ENCODE results near the gene LAMTOR2.

Gene LAMTOR2

DNA sequence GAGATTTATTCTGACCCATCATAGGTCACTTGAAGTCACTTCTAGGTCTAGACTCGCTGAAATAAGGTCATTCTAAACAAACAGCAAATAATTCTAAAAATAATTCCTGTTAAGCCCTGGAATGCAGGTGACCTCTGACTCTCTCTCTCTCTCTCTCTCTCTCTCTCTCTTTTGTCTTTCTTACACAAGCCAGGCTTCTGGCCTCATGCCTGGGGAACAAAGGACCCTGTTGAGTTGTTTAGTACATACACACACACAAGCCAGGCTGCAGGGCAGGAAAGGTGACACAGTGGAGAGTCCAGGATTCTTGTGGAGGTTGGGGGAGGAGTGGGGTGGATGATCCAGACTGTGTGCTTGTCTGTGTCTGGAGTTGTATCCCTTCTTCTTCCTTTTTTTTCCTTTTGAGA is 31.7 kb downstream of the LAMTOR2 start:
- H3K9ac ChIP-seq (ENCODE audit: low read length), result no peak overlapping the region
- H3K27ac ChIP-seq (ENCODE audit: low read length), result no peak overlapping the region
- peaks cover 16% of the 10 kb centered on the region for H3K4me1 ChIP-seq (ENCODE audit: low read length)
- H4K20me1 ChIP-seq (ENCODE audit: insufficient read depth, low read length), result no peaks in the 10 kb centered on the region
- H3K36me3 ChIP-seq (replicated peaks; ENCODE audit: insufficient read depth, low read length), result no peaks in the 10 kb centered on the region
- no peaks in the 10 kb centered on the region for H3K9me3 ChIP-seq (replicated peaks; ENCODE audit: insufficient read depth, low read length)
- no peak for DNase-seq
- no peak overlapping the region for H3K4me2 ChIP-seq (ENCODE audit: low read depth, low read length)
- no peaks in the 10 kb centered on the region for H3K9me2 ChIP-seq (replicated peaks; ENCODE audit: insufficient read depth, low read length)
- no peak for TF ChIP-seq EZH2 (optimal IDR thresholded peaks at IDR 0.05; ENCODE audit: low read depth, low read length)
- TF ChIP-seq EZH2phosphoT487 (IDR thresholded peaks at IDR 0.05; ENCODE audit: low read length), result no peak
- TF ChIP-seq, protein P1, sequence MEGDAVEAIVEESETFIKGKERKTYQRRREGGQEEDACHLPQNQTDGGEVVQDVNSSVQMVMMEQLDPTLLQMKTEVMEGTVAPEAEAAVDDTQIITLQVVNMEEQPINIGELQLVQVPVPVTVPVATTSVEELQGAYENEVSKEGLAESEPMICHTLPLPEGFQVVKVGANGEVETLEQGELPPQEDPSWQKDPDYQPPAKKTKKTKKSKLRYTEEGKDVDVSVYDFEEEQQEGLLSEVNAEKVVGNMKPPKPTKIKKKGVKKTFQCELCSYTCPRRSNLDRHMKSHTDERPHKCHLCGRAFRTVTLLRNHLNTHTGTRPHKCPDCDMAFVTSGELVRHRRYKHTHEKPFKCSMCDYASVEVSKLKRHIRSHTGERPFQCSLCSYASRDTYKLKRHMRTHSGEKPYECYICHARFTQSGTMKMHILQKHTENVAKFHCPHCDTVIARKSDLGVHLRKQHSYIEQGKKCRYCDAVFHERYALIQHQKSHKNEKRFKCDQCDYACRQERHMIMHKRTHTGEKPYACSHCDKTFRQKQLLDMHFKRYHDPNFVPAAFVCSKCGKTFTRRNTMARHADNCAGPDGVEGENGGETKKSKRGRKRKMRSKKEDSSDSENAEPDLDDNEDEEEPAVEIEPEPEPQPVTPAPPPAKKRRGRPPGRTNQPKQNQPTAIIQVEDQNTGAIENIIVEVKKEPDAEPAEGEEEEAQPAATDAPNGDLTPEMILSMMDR (IDR thresholded peaks at IDR 0.05; ENCODE audit: low read length), result no peak
- H3K4me3 ChIP-seq (ENCODE audit: low read length), result no peak overlapping the region
- H2AFZ ChIP-seq (ENCODE audit: low read length), result no peak overlapping the region
- H3K27me3 ChIP-seq (replicated peaks; ENCODE audit: insufficient read depth, low read length), result peaks cover 21% of the 10 kb centered on the region
- H3K79me2 ChIP-seq (ENCODE audit: low read length), result no peaks in the 10 kb centered on the region
- no peaks in the 10 kb centered on the region for H3F3A ChIP-seq (ENCODE audit: insufficient read depth, low read length)

DNA sequence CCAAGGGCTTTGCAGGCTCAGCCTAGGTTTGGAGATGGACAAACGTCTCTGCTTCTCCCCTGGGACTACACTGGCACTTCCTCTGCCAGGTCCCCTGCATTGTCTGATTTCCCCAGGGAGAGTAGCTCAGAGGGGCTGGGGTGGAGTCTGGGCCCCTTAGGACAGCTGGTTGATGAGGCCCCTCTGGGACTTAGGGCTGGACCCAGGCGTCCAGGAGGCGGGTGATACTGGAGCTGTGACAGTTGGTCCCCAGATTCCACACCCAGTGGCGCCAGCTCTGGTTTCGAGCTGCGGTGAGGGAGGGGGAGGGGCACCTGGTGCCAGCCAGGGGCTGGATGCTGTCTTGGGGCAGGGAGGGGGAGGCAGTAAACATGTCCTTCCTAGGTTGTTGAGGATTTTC is 35.1 kb downstream of the LAMTOR2 start:
- TF ChIP-seq, protein P1 (IDR thresholded peaks at IDR 0.05; ENCODE audit: low read length), result no peak
- TF ChIP-seq EZH2phosphoT487 (IDR thresholded peaks at IDR 0.05; ENCODE audit: low read length), result no peak
- Histone ChIP-seq H3K9me2 (replicated peaks; ENCODE audit: insufficient read depth, low read length) (no peaks in the 10 kb centered on the region), H3K27me3 (replicated peaks; ENCODE audit: insufficient read depth, low read length) (no peaks in the 10 kb centered on the region), H3K27ac (ENCODE audit: low read length) (no peak overlapping the region), H3K36me3 (replicated peaks; ENCODE audit: insufficient read depth, low read length) (no peaks in the 10 kb centered on the region), H3F3A (ENCODE audit: insufficient read depth, low read length) (no peaks in the 10 kb centered on the region), H2AFZ (ENCODE audit: low read length) (no peak overlapping the region), H3K9me3 (replicated peaks; ENCODE audit: insufficient read depth, low read length) (no peaks in the 10 kb centered on the region), H3K4me3 (ENCODE audit: low read length) (no peak overlapping the region), H3K79me2 (ENCODE audit: low read length) (no peaks in the 10 kb centered on the region), H4K20me1 (ENCODE audit: insufficient read depth, low read length) (no peaks in the 10 kb centered on the region), H3K9ac (ENCODE audit: low read length) (no peak overlapping the region), H3K4me2 (ENCODE audit: low read depth, low read length) (0 out of 2 replicates have a peak overlapping the region, but pooled peaks have one; percentile 3), H3K4me1 (ENCODE audit: low read length) (peaks cover 11% of the 10 kb centered on the region; the same call in 1 of the 2 replicates)
- no peak for DNase-seq

GRCh38 chr1:156090138-156090839 is 35.7 kb downstream of the LAMTOR2 start:
- H3K9me2 ChIP-seq (replicated peaks; ENCODE audit: insufficient read depth, low read length), result no peaks in the 10 kb centered on the region
- TF ChIP-seq EZH2 (optimal IDR thresholded peaks at IDR 0.05; ENCODE audit: low read depth, low read length), result no peak
- TF ChIP-seq, protein P1 (IDR thresholded peaks at IDR 0.05; ENCODE audit: low read length), result no peak
- no peak for TF ChIP-seq EZH2phosphoT487 (IDR thresholded peaks at IDR 0.05; ENCODE audit: low read length)
- no peaks in the 10 kb centered on the region for H3F3A ChIP-seq (ENCODE audit: insufficient read depth, low read length)
- no peak for DNase-seq
- H3K4me1 ChIP-seq (ENCODE audit: low read length), result peaks cover 11% of the 10 kb centered on the region; the same call in 1 of the 2 replicates
- H3K27me3 ChIP-seq (replicated peaks; ENCODE audit: insufficient read depth, low read length), result no peaks in the 10 kb centered on the region
- no peaks in the 10 kb centered on the region for H4K20me1 ChIP-seq (ENCODE audit: insufficient read depth, low read length)
- no peak overlapping the region for H3K4me3 ChIP-seq (ENCODE audit: low read length)
- no peak overlapping the region; the same call in 1 of the 2 replicates for H2AFZ ChIP-seq (ENCODE audit: low read length)
- H3K36me3 ChIP-seq (replicated peaks; ENCODE audit: insufficient read depth, low read length), result no peaks in the 10 kb centered on the region
- H3K9me3 ChIP-seq (replicated peaks; ENCODE audit: insufficient read depth, low read length), result no peaks in the 10 kb centered on the region
- H3K27ac ChIP-seq (ENCODE audit: low read length), result no peak overlapping the region
- no peaks in the 10 kb centered on the region for H3K79me2 ChIP-seq (ENCODE audit: low read length)
- H3K4me2 ChIP-seq (ENCODE audit: low read depth, low read length), result 0 out of 2 replicates have a peak overlapping the region, but pooled peaks have one; percentile 3
- no peak overlapping the region for H3K9ac ChIP-seq (ENCODE audit: low read length)
